Stimulated activated CD4-positive, alpha-beta T cell treated with anti-CD3 and anti-CD28 coated beads, Interleukin-1b, Interleukin-23, amount 100 ng/mL, for 24 hours (primary cell): Measurements from ENCODE around the gene FAM50B.

ENCODE experiments used
- DNase-seq, 4 experiments: peaks; one replicate each; pipeline ENCODE4 v3.0.0-alpha.2; 2020; ENCODE audit warnings: low read depth in 4 of 4, low spot score in 1 of 4

The FAM50B gene

GRCh38 chr6:3871515-3871914 is 22.3 kb downstream of the FAM50B start:
- DNase-seq, result no peak

GRCh38 chr6:3871939-3872338 is 22.8 kb downstream of the FAM50B start:
- DNase-seq, result no peak

- DNase-seq, result no peak
Measured at GRCh38 chr6:3872370-3872854, 23.2 kb downstream of the FAM50B start.

- no peak for DNase-seq
Measured at GRCh38 chr6:3873051-3873450, 23.9 kb downstream of the FAM50B start.

- no peak for DNase-seq
Measured at GRCh38 chr6:3874069-3874468, 24.9 kb downstream of the FAM50B start.

GRCh38 chr6:3875486-3875885 is 26.3 kb downstream of the FAM50B start:
- DNase-seq, result no peak

- DNase-seq, result no peak
Measured at GRCh38 chr6:3876101-3876500, 26.9 kb downstream of the FAM50B start.

- DNase-seq, result no peak
Measured at GRCh38 chr6:3876866-3877265, 27.7 kb downstream of the FAM50B start.

GRCh38 chr6:3878048-3878666 is 29.0 kb downstream of the FAM50B start:
- no peak for DNase-seq

GRCh38 chr6:3879194-3879952 is 30.2 kb downstream of the FAM50B start:
- no peak for DNase-seq

- no peak for DNase-seq
Measured at GRCh38 chr6:3881711-3882421, 32.7 kb downstream of the FAM50B start.

GRCh38 chr6:3882431-3882830 is 33.3 kb downstream of the FAM50B start:
- no peak for DNase-seq

GRCh38 chr6:3882866-3883265 is 33.7 kb downstream of the FAM50B start:
- no peak for DNase-seq

- no peak for DNase-seq
Measured at GRCh38 chr6:3884007-3884745, 35.0 kb downstream of the FAM50B start.

- DNase-seq, result no peak
Measured at GRCh38 chr6:3885262-3886036, 36.3 kb downstream of the FAM50B start.

GRCh38 chr6:3887150-3887700 is 38.1 kb downstream of the FAM50B start:
- no peak for DNase-seq

GRCh38 chr6:3888153-3888957 is 39.2 kb downstream of the FAM50B start:
- no peak for DNase-seq

- DNase-seq, result no peak
Measured at GRCh38 chr6:3890047-3890446, 40.9 kb downstream of the FAM50B start.

GRCh38 chr6:3891883-3892282 is 42.7 kb downstream of the FAM50B start:
- DNase-seq, result no peak
